Measurements from ENCODE around the gene MYNN.
A peak's percentile ranks its signal among the peaks of the same experiment; 100 is the strongest.

The MYNN gene

DNA sequence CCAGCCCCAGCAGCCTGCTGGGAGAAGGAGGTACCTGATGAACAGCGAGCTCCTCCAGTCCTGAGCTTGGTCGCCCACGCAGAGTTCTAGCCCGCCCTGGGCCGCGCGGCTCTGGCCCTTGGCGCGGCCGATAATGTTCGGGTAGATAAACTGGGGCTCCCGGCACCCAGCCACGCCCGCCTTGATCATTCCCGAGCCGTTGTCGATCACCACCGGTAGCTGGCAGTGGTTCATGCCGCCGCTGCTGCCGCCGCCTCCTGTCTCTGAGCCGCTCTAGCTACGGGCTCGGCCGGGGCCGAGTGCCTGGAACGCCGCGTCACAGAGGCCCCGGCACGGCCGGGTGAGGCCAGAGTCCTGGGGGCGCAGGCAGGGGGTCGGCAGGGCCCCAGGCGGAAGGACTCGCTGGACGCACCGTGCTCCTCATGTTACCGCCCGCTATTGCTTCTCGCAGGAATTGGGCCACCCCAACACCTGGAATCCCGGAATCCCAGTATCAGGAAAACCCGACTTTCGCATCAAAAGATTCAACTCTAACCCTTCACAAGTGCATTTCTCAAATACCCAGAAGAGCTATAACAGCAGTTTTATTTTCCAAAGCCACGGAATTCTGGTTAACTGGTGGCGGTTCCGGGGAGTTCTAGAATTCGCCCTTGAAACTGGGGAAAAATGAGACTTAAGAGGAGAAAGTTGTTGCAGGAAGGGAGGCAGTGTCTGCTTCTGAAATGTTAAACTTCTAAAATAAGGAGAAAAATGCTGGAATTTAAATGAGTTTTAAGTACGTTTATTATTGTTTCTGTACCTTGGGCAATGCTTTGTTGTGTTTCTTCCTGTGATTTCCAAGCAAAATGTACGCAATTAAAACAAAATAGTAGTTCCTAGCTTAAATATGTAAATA, 3.7 kb upstream of the MYNN start, which contains the start of gene ACTRT3 (continued):
- TF ChIP-seq SCRT2 (tag by site-specific recombination; IDR thresholded peaks at IDR 0.05) (no peak), ZNF354C (tag by site-specific recombination; IDR thresholded peaks at IDR 0.05; ENCODE audit: borderline replicate concordance, low read depth) (no peak), GLI2 (tag by site-specific recombination; IDR thresholded peaks at IDR 0.05; ENCODE audit: borderline replicate concordance, low read depth) (no peak), ZNF629 (tag by site-specific recombination; IDR thresholded peaks at IDR 0.05) (peak; percentile 50; the same call in 1 of the 2 replicates), ZNF837 (tag by site-specific recombination; IDR thresholded peaks at IDR 0.05) (no peak), ZNF707 (tag by site-specific recombination; IDR thresholded peaks at IDR 0.05) (no peak), ZNF585B (tag by site-specific recombination; IDR thresholded peaks at IDR 0.05) (no peak), PRDM1 (tag by site-specific recombination; IDR thresholded peaks at IDR 0.05) (peak; percentile 81), ZNF2 (tag by site-specific recombination; IDR thresholded peaks at IDR 0.05) (0 out of 2 replicates have a peak, but pooled peaks have one; percentile 48), ZNF155 (tag by site-specific recombination; IDR thresholded peaks at IDR 0.05) (no peak), KLF16 (tag by site-specific recombination; IDR thresholded peaks at IDR 0.05) (no peak), ZNF274 (IDR thresholded peaks at IDR 0.05; ENCODE audit: low read length) (no peak), ZNF274 (tag by site-specific recombination; IDR thresholded peaks at IDR 0.05; ENCODE audit: borderline replicate concordance) (no peak), ZNF175 (tag by site-specific recombination; IDR thresholded peaks at IDR 0.05) (no peak), ZNF169 (tag by site-specific recombination; IDR thresholded peaks at IDR 0.05) (no peak), ZNF335 (tag by site-specific recombination; conservative IDR thresholded peaks at IDR 0.05) (peak; percentile 64), ZBTB17 (tag by site-specific recombination; IDR thresholded peaks at IDR 0.05) (peak; percentile 85)
- TF ChIP-seq, protein P1, sequence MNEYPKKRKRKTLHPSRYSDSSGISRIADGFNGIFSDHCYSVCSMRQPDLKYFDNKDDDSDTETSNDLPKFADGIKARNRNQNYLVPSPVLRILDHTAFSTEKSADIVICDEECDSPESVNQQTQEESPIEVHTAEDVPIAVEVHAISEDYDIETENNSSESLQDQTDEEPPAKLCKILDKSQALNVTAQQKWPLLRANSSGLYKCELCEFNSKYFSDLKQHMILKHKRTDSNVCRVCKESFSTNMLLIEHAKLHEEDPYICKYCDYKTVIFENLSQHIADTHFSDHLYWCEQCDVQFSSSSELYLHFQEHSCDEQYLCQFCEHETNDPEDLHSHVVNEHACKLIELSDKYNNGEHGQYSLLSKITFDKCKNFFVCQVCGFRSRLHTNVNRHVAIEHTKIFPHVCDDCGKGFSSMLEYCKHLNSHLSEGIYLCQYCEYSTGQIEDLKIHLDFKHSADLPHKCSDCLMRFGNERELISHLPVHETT (tag by site-specific recombination; IDR thresholded peaks at IDR 0.05), result no peak
- TF ChIP-seq, protein P2, sequence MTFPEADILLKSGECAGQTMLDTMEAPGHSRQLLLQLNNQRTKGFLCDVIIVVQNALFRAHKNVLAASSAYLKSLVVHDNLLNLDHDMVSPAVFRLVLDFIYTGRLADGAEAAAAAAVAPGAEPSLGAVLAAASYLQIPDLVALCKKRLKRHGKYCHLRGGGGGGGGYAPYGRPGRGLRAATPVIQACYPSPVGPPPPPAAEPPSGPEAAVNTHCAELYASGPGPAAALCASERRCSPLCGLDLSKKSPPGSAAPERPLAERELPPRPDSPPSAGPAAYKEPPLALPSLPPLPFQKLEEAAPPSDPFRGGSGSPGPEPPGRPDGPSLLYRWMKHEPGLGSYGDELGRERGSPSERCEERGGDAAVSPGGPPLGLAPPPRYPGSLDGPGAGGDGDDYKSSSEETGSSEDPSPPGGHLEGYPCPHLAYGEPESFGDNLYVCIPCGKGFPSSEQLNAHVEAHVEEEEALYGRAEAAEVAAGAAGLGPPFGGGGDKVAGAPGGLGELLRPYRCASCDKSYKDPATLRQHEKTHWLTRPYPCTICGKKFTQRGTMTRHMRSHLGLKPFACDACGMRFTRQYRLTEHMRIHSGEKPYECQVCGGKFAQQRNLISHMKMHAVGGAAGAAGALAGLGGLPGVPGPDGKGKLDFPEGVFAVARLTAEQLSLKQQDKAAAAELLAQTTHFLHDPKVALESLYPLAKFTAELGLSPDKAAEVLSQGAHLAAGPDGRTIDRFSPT (tag by site-specific recombination; IDR thresholded peaks at IDR 0.05), result no peak
- TF ChIP-seq, protein P3, sequence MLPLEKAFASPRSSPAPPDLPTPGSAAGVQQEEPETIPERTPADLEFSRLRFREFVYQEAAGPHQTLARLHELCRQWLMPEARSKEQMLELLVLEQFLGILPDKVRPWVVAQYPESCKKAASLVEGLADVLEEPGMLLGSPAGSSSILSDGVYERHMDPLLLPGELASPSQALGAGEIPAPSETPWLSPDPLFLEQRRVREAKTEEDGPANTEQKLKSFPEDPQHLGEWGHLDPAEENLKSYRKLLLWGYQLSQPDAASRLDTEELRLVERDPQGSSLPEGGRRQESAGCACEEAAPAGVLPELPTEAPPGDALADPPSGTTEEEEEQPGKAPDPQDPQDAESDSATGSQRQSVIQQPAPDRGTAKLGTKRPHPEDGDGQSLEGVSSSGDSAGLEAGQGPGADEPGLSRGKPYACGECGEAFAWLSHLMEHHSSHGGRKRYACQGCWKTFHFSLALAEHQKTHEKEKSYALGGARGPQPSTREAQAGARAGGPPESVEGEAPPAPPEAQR (tag by site-specific recombination; IDR thresholded peaks at IDR 0.05), result no peak
- TF ChIP-seq, protein P4, sequence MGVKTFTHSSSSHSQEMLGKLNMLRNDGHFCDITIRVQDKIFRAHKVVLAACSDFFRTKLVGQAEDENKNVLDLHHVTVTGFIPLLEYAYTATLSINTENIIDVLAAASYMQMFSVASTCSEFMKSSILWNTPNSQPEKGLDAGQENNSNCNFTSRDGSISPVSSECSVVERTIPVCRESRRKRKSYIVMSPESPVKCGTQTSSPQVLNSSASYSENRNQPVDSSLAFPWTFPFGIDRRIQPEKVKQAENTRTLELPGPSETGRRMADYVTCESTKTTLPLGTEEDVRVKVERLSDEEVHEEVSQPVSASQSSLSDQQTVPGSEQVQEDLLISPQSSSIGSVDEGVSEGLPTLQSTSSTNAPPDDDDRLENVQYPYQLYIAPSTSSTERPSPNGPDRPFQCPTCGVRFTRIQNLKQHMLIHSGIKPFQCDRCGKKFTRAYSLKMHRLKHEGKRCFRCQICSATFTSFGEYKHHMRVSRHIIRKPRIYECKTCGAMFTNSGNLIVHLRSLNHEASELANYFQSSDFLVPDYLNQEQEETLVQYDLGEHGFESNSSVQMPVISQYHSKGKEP (tag by site-specific recombination; IDR thresholded peaks at IDR 0.05), result no peak
- TF ChIP-seq, protein P5, sequence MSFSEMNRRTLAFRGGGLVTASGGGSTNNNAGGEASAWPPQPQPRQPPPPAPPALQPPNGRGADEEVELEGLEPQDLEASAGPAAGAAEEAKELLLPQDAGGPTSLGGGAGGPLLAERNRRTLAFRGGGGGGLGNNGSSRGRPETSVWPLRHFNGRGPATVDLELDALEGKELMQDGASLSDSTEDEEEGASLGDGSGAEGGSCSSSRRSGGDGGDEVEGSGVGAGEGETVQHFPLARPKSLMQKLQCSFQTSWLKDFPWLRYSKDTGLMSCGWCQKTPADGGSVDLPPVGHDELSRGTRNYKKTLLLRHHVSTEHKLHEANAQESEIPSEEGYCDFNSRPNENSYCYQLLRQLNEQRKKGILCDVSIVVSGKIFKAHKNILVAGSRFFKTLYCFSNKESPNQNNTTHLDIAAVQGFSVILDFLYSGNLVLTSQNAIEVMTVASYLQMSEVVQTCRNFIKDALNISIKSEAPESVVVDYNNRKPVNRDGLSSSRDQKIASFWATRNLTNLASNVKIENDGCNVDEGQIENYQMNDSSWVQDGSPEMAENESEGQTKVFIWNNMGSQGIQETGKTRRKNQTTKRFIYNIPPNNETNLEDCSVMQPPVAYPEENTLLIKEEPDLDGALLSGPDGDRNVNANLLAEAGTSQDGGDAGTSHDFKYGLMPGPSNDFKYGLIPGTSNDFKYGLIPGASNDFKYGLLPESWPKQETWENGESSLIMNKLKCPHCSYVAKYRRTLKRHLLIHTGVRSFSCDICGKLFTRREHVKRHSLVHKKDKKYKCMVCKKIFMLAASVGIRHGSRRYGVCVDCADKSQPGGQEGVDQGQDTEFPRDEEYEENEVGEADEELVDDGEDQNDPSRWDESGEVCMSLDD (tag by site-specific recombination; IDR thresholded peaks at IDR 0.05), result peak; percentile 42; the same call in 1 of the 2 replicates
- TF ChIP-seq, protein P6, sequence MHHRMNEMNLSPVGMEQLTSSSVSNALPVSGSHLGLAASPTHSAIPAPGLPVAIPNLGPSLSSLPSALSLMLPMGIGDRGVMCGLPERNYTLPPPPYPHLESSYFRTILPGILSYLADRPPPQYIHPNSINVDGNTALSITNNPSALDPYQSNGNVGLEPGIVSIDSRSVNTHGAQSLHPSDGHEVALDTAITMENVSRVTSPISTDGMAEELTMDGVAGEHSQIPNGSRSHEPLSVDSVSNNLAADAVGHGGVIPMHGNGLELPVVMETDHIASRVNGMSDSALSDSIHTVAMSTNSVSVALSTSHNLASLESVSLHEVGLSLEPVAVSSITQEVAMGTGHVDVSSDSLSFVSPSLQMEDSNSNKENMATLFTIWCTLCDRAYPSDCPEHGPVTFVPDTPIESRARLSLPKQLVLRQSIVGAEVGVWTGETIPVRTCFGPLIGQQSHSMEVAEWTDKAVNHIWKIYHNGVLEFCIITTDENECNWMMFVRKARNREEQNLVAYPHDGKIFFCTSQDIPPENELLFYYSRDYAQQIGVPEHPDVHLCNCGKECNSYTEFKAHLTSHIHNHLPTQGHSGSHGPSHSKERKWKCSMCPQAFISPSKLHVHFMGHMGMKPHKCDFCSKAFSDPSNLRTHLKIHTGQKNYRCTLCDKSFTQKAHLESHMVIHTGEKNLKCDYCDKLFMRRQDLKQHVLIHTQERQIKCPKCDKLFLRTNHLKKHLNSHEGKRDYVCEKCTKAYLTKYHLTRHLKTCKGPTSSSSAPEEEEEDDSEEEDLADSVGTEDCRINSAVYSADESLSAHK (tag by site-specific recombination; IDR thresholded peaks at IDR 0.05), result no peak
